Kidney (tissue), 14 donors: Measurements from ENCODE around the gene RHOC. TPM values are rescaled to one million over a fixed set of nuclear protein-coding genes. Genes with fewer than 3 reads are reported as not detected.

Experiments
- DNase-seq, 5 donors: peaks; one replicate each; pipeline ENCODE4 v3.0.0-alpha.2; 2013 to 2020
- FAIRE-seq: peaks from 2 replicates; lab custom pipeline; 2012; peaks lifted over from hg19 to GRCh38; lab: Jason Lieb, UNC
- H3K27ac ChIP-seq, 2 donors: one replicate each; pipeline ENCODE4 v1.7.0; 2013; ENCODE audit warnings: low read depth in 2 of 2, low read length in 2 of 2, inconsistent platforms in 1 of 2
- H3K27me3 ChIP-seq: one replicate; pipeline ENCODE4 v1.7.1; 2013; ENCODE audit warnings: low read length, inconsistent platforms; ENCODE audit not compliant: control insufficient read depth, insufficient read depth
- H3K36me3 ChIP-seq, 3 donors: one replicate each; pipeline versions ENCODE4 v1.7.0 to v1.7.1; 2013; ENCODE audit warnings: low read length in 3 of 3, control low read depth in 1 of 3, inconsistent platforms in 1 of 3; ENCODE audit not compliant: insufficient read depth in 3 of 3, control insufficient read depth in 2 of 3
- H3K4me1 ChIP-seq, 3 donors: one replicate each; pipeline versions ENCODE4 v1.7.0 to v1.7.1; 2013; ENCODE audit warnings: low read length in 3 of 3, inconsistent platforms in 1 of 3, low read depth in 1 of 3; ENCODE audit not compliant: control insufficient read depth in 2 of 3, insufficient read depth in 2 of 3
- H3K4me3 ChIP-seq, 3 donors: one replicate each; pipeline versions ENCODE4 v1.7.0 to v1.8.1; 2013; ENCODE audit warnings: low read length in 3 of 3, control low read depth in 1 of 3, inconsistent platforms in 1 of 3
- H3K9ac ChIP-seq, 3 donors: one replicate each; pipeline versions ENCODE4 v1.7.0 to v1.7.1; 2013; ENCODE audit warnings: low read length in 3 of 3, control low read depth in 1 of 3, inconsistent platforms in 1 of 3
- H3K9me3 ChIP-seq, 3 donors: one replicate each; pipeline versions ENCODE4 v1.7.0 to v1.7.1; 2013; ENCODE audit warnings: low read length in 3 of 3, control low read depth in 1 of 3, inconsistent platforms in 1 of 3; ENCODE audit not compliant: control insufficient read depth in 2 of 3, insufficient read depth in 1 of 3
- CTCF ChIP-seq: IDR thresholded peaks from 3 replicates; pipeline ENCODE4 v1.5.1; 2012; ENCODE audit warnings: mild to moderate bottlenecking, moderate library complexity, borderline replicate concordance; ENCODE audit not compliant: insufficient read depth; ENCODE audit errors: extremely low read depth
- intact Hi-C: fragments of 100-400 bp; cut with DNase I; formaldehyde crosslinking; loops from one replicate; pipeline ENCODE4 v1.11.1; 2022
- polyA plus RNA-seq: library from polyadenylated mRNA; stranded (reverse); fragments of 350-450 nt; fragmentation: Illumina TruSeq; extraction: RNeasy Lipid Tissue Mini Kit (QIAGEN cat#74804); gene quantifications from one replicate; pipeline ENCODE4 v1.2.3, GENCODE V29; 2014; ENCODE audit warnings: low read depth, low replicate concordance; ENCODE audit not compliant: insufficient read depth
- total RNA-seq: library from RNA; stranded (reverse); fragmentation: NEBNext Ultra II Directional; extraction: Animal tissue kit (Norgen Biotek cat#: 25700); gene quantifications from one replicate; pipeline ENCODE4 v1.2.1, GENCODE V29; 2021
- donor health status: control.
- donor health status: control.
- donor health status: control.
- donor health status: control.
- donor health status: control.
- donor health status: DM: yes; HTN: yes; CAD: no.
- donor health status: Normal renal cell carcinoma (clear cell type).

The RHOC gene
- total and polyA plus RNA-seq, 2 donors from 2014 or later, result 270 to 501 TPM

- no peak for TF ChIP-seq CTCF
- H3K27ac ChIP-seq, result no peak overlapping the region
- intact Hi-C loops, result no loop called here
- DNase-seq (peak in 1 of 5 donors; percentile 67), FAIRE-seq (no peak)
- H3K36me3 ChIP-seq, result peaks cover 4 to 26% (median 21%) of the 10 kb centered on the region in 3 donors
- H3K4me3 ChIP-seq, result no peak overlapping the region
- no peak overlapping the region for H3K9ac ChIP-seq
- H3K27me3 ChIP-seq, result no peaks in the 10 kb centered on the region
- no peaks in the 10 kb centered on the region for H3K9me3 ChIP-seq
- peaks cover 0 to 4% (median 0%) of the 10 kb centered on the region in 3 donors for H3K4me1 ChIP-seq
These were observed 18.1 kb downstream of the RHOC start for GRCh38 chr1:112688781-112689193.

- H3K36me3 ChIP-seq, result peaks cover 4 to 25% (median 18%) of the 10 kb centered on the region in 3 donors
- H3K9me3 ChIP-seq, result no peaks in the 10 kb centered on the region
- intact Hi-C loops, result no loop called here
- peak in 1 of 5 donors; percentile 17 for DNase-seq
- H3K27ac ChIP-seq, result no peak overlapping the region
- no peak overlapping the region for H3K9ac ChIP-seq
- no peak for TF ChIP-seq CTCF
- H3K4me1 ChIP-seq, result peaks cover 0 to 4% (median 0%) of the 10 kb centered on the region in 3 donors
- H3K4me3 ChIP-seq, result no peak overlapping the region
- no peak for FAIRE-seq
- H3K27me3 ChIP-seq, result no peaks in the 10 kb centered on the region
These were observed 19.0 kb downstream of the RHOC start for GRCh38 chr1:112687785-112688496.

- H3K9ac ChIP-seq, result no peak overlapping the region
- intact Hi-C loops, result no loop called here
- H3K4me1 ChIP-seq, result peaks cover 0 to 4% (median 0%) of the 10 kb centered on the region in 3 donors
- no peak for TF ChIP-seq CTCF
- H3K27ac ChIP-seq, result no peak overlapping the region
- H3K9me3 ChIP-seq, result no peaks in the 10 kb centered on the region
- FAIRE-seq, result no peak
- peaks cover 4 to 19% (median 15%) of the 10 kb centered on the region in 3 donors for H3K36me3 ChIP-seq
- DNase-seq, result no peak
- H3K27me3 ChIP-seq, result no peaks in the 10 kb centered on the region
- H3K4me3 ChIP-seq, result no peak overlapping the region
These were observed 19.6 kb downstream of the RHOC start for GRCh38 chr1:112687361-112687760.
